Mesenchymal stem cell (in vitro differentiated cells and primary cell): Measurements from ENCODE around the gene INVS.
"Not testable (repeated sequence)": the region's sequence is repeated elsewhere in the genome, so short reads cannot be mapped to it uniquely, and the experiment has no call there.

ENCODE experiments used
- DNase-seq: peaks from one replicate; pipeline ENCODE4 v3.0.0-alpha.2; 2013
- H2AFZ ChIP-seq: one replicate; pipeline ENCODE4 v1.6.1; 2013; ENCODE audit warnings: low read depth, mild to moderate bottlenecking, control low read depth, inconsistent platforms, low read length, moderate library complexity
- H2AK5ac ChIP-seq: 2 replicates; pipeline ENCODE4 v1.6.1; 2013; ENCODE audit warnings: low read length, moderate library complexity, mild to moderate bottlenecking, inconsistent platforms; ENCODE audit not compliant: severe bottlenecking
- H2BK120ac ChIP-seq: one replicate; pipeline ENCODE4 v1.6.1; 2013; ENCODE audit warnings: low read depth, mild to moderate bottlenecking, inconsistent platforms, low read length, moderate library complexity
- H2BK12ac ChIP-seq, 2 experiments: one replicate each; pipeline ENCODE4 v1.6.1; 2013; ENCODE audit warnings: inconsistent platforms in 2 of 2, low read length in 2 of 2, mild to moderate bottlenecking in 2 of 2, moderate library complexity in 2 of 2, control low read depth in 1 of 2
- H2BK15ac ChIP-seq: one replicate; pipeline ENCODE4 v1.6.1; 2013; ENCODE audit warnings: mild to moderate bottlenecking, low read depth, inconsistent platforms; ENCODE audit not compliant: poor library complexity, severe bottlenecking
- H2BK5ac ChIP-seq: 2 replicates; pipeline ENCODE4 v1.6.1; 2013; ENCODE audit warnings: low read depth, mild to moderate bottlenecking, low read length, control low read depth, inconsistent platforms; ENCODE audit not compliant: poor library complexity, severe bottlenecking
- H3K14ac ChIP-seq, 2 experiments: one replicate each; pipeline ENCODE4 v1.6.1; 2013; ENCODE audit warnings: inconsistent platforms in 2 of 2, low read length in 2 of 2, control low read depth in 1 of 2, mild to moderate bottlenecking in 1 of 2, moderate library complexity in 1 of 2
- H3K18ac ChIP-seq, 2 experiments: one replicate each; pipeline ENCODE4 v1.6.1; 2013; ENCODE audit warnings: inconsistent platforms in 2 of 2, low read length in 2 of 2, control low read depth in 1 of 2, low read depth in 1 of 2, mild to moderate bottlenecking in 1 of 2
- H3K23ac ChIP-seq, 2 experiments: one replicate each; pipeline ENCODE4 v1.6.1; 2013; ENCODE audit warnings: inconsistent platforms in 2 of 2, low read length in 2 of 2, mild to moderate bottlenecking in 2 of 2, moderate library complexity in 2 of 2, control low read depth in 1 of 2
- H3K27ac ChIP-seq: 2 replicates; pipeline ENCODE4 v1.5.1; 2013; ENCODE audit warnings: mild to moderate bottlenecking, moderate library complexity, low read length, control low read depth, inconsistent platforms; ENCODE audit not compliant: poor library complexity, severe bottlenecking
- H3K27me3 ChIP-seq, 2 experiments: 2 replicates each; pipeline versions ENCODE4 v1.6.1 to v1.7.0; 2013; ENCODE audit warnings: low read length in 2 of 2, mild to moderate bottlenecking in 2 of 2, moderate library complexity in 2 of 2, control low read depth in 1 of 2, inconsistent platforms in 1 of 2; ENCODE audit not compliant: control insufficient read depth in 1 of 2, insufficient read depth in 1 of 2
- H3K36me3 ChIP-seq, 2 experiments: 2 replicates each; pipeline versions ENCODE4 v1.6.1 to v1.7.0; 2013; ENCODE audit warnings: low read length in 2 of 2, control low read depth in 1 of 2, inconsistent platforms in 1 of 2, low read depth in 1 of 2, mild to moderate bottlenecking in 1 of 2; ENCODE audit not compliant: insufficient read depth in 2 of 2, control insufficient read depth in 1 of 2
- H3K4ac ChIP-seq, 2 experiments: one replicate each; pipeline ENCODE4 v1.6.1; 2013; ENCODE audit warnings: inconsistent platforms in 2 of 2, low read length in 2 of 2, mild to moderate bottlenecking in 2 of 2, moderate library complexity in 2 of 2, control low read depth in 1 of 2, low read depth in 1 of 2
- H3K4me1 ChIP-seq: 2 replicates; pipeline ENCODE4 v1.6.1; 2013; ENCODE audit warnings: low read depth, low read length, control low read depth; ENCODE audit not compliant: control insufficient read depth, insufficient read depth
- H3K4me2 ChIP-seq: 2 replicates; pipeline ENCODE4 v1.6.1; 2013; ENCODE audit warnings: low read length, mild to moderate bottlenecking, inconsistent platforms; ENCODE audit not compliant: poor library complexity, severe bottlenecking
- H3K4me3 ChIP-seq, 2 experiments: 2 replicates each; pipeline versions ENCODE4 v1.5.1 to v1.7.0; 2013; ENCODE audit warnings: low read length in 2 of 2, mild to moderate bottlenecking in 2 of 2, control low read depth in 1 of 2, low read depth in 1 of 2; ENCODE audit not compliant: insufficient read depth in 1 of 2
- H3K79me1 ChIP-seq: replicated peaks from 2 replicates; pipeline ENCODE4 v1.6.1; 2013; ENCODE audit warnings: mild to moderate bottlenecking, control low read depth, low read length, inconsistent platforms; ENCODE audit not compliant: poor library complexity, severe bottlenecking
- H3K9ac ChIP-seq: 2 replicates; pipeline ENCODE4 v1.7.0; 2013; ENCODE audit warnings: mild to moderate bottlenecking, low read length, moderate library complexity
- H3K9me3 ChIP-seq: 2 replicates; pipeline ENCODE4 v1.7.0; 2013; ENCODE audit warnings: mild to moderate bottlenecking, low read length; ENCODE audit not compliant: control insufficient read depth
- H4K8ac ChIP-seq: one replicate; pipeline ENCODE4 v1.6.1; 2013; ENCODE audit warnings: inconsistent platforms, mild to moderate bottlenecking, low read length, moderate library complexity
- H4K91ac ChIP-seq: one replicate; pipeline ENCODE4 v1.6.1; 2013; ENCODE audit warnings: mild to moderate bottlenecking, low read length, inconsistent platforms
- WGBS: methylation state at CpG from one replicate; pipeline ENCODE4 v1.1.7; 2013; ENCODE audit warnings: mixed read lengths; 5-methylcytosine and 5-hydroxymethylcytosine counted together

The INVS gene

GRCh38 chr9:100092066-100092465, 7.0 kb upstream of the INVS start:
- Histone ChIP-seq H2AK5ac (no peak overlapping the region), H3K4me1 (no peaks in the 10 kb centered on the region), H3K27me3 (no peaks in the 10 kb centered on the region), H3K9me3 (no peaks in the 10 kb centered on the region), H3K4me3 (no peak overlapping the region), H3K9ac (no peak overlapping the region), H3K4me2 (no peak overlapping the region), H3K14ac (no peak overlapping the region), H3K27ac (no peak overlapping the region), H4K91ac (no peak overlapping the region), H3K18ac (no peak overlapping the region), H3K23ac (no peak overlapping the region), H2BK12ac (no peak overlapping the region), H2BK5ac (no peak overlapping the region), H2BK15ac (no peak overlapping the region), H2BK120ac (no peak overlapping the region), H2AFZ (no peak overlapping the region), H3K4ac (no peak overlapping the region), H3K79me1 (peaks cover 6% of the 10 kb centered on the region), H3K36me3 (no peaks in the 10 kb centered on the region), H4K8ac (no peak overlapping the region)
- WGBS = no CpG with 5 or more reads among the region's 1 CpG
- no peak for DNase-seq

- not testable (repeated sequence) for H3K23ac ChIP-seq, H3K79me1 ChIP-seq, H3K36me3 ChIP-seq, H3K9ac ChIP-seq, H3K18ac ChIP-seq, H4K91ac ChIP-seq, H2AFZ ChIP-seq, H3K14ac ChIP-seq, DNase-seq, H2BK5ac ChIP-seq, H3K4me1 ChIP-seq, H2AK5ac ChIP-seq, H3K4me2 ChIP-seq, H2BK12ac ChIP-seq, H3K27ac ChIP-seq, H3K4ac ChIP-seq, H4K8ac ChIP-seq, H3K27me3 ChIP-seq, H2BK15ac ChIP-seq, H3K9me3 ChIP-seq, H2BK120ac ChIP-seq, H3K4me3 ChIP-seq
- WGBS = 100% methylated on average over 2 of the region's 2 CpGs
Measured at GRCh38 chr9:100094411-100094810, 4.6 kb upstream of the INVS start.

- H2BK12ac ChIP-seq = no peak overlapping the region
- H3K9ac ChIP-seq = no peak overlapping the region
- H3K23ac ChIP-seq = no peak overlapping the region
- no peak overlapping the region for H3K4me3 ChIP-seq
- H3K18ac ChIP-seq = no peak overlapping the region
- H2AK5ac ChIP-seq = no peak overlapping the region
- no peaks in the 10 kb centered on the region for H3K9me3 ChIP-seq
- H3K4me1 ChIP-seq = no peaks in the 10 kb centered on the region
- H3K27me3 ChIP-seq = no peaks in the 10 kb centered on the region
- no peak overlapping the region for H2BK5ac ChIP-seq
- DNase-seq = no peak
- H3K4me2 ChIP-seq = no peak overlapping the region
- 90% methylated on average over 2 of the region's 3 CpGs for WGBS
- H3K36me3 ChIP-seq = peaks cover 0 to 5% of the 10 kb centered on the region in 2 experiments
- H3K27ac ChIP-seq = no peak overlapping the region
- H3K79me1 ChIP-seq = peaks cover 2% of the 10 kb centered on the region
- no peak overlapping the region for H2BK15ac ChIP-seq
- H2AFZ ChIP-seq = no peak overlapping the region
- no peak overlapping the region for H4K8ac ChIP-seq
- H3K14ac ChIP-seq = no peak overlapping the region
- H4K91ac ChIP-seq = no peak overlapping the region
- H3K4ac ChIP-seq = no peak overlapping the region
- no peak overlapping the region for H2BK120ac ChIP-seq
Measured at GRCh38 chr9:100096378-100096916, 2.6 kb upstream of the INVS start.

DNA sequence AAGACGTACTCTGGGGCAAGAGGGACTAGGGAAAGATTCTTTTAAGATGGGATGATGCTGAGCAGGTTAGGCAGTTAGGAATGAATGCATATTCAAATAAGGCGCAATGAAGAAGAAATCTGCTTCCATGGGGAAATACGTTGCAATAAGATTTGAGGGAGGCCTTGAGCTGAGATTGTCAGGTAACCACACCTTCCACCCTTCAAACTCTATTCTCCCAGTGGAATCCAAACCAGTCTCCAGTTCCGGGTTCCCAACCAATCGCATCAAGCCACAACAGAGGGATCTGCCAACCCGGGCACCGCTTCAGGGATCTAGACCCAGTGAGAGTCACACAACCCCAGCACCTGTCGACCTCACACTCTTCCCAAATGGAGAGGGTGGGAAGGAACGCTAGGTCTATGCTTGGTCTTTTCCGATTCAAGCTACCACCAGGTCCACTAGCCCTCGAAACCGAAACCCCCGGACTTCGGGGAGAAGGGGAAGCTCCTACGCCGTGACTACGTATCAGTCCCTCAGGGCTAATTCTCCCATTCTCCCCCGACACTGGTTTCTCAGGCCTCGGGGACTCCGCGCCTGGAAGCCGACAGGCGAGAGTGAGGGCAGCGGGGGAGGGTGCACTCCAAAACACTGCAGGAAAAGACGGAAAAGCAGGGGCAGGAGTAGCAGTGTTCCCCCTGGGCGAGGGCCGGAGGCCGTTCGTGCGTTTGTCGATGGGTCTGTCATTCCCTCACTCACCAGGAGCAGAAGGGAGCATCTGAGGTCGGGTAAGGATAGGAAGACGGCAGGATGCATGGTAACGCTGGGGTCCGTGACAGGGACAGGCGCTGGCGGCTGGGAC, 777 bp upstream of the INVS start:
- Histone ChIP-seq H2AK5ac (no peak overlapping the region), H3K18ac (peak overlapping the region; percentile 63 to 88), H2AFZ (peak overlapping the region; percentile 62), H3K23ac (peak overlapping the region in 1 of 2 experiments; percentile 70), H3K4me1 (no peaks in the 10 kb centered on the region), H3K27ac (peak overlapping the region; percentile 77), H3K36me3 (peaks cover 0 to 9% of the 10 kb centered on the region in 2 experiments), H2BK5ac (no peak overlapping the region), H3K9ac (peak overlapping the region; percentile 97), H4K8ac (peak overlapping the region; percentile 14), H2BK15ac (no peak overlapping the region), H2BK120ac (no peak overlapping the region), H2BK12ac (no peak overlapping the region), H3K4me2 (peak overlapping the region; percentile 74), H3K4me3 (peak overlapping the region; percentile 91 to 98), H3K4ac (peak overlapping the region; percentile 1 to 22), H4K91ac (peak overlapping the region; percentile 54), H3K14ac (peak overlapping the region in 1 of 2 experiments; percentile 41), H3K27me3 (no peaks in the 10 kb centered on the region), H3K9me3 (no peaks in the 10 kb centered on the region), H3K79me1 (peaks cover 10% of the 10 kb centered on the region)
- peak; percentile 80 for DNase-seq
- WGBS = 2% methylated on average over 35 of the region's 37 CpGs
